Transverse colon (tissue), 4 donors: ENCODE data around the gene PSG6. TPM values are rescaled to one million over a fixed set of nuclear protein-coding genes. Genes with fewer than 3 reads are reported as not detected.
"Not testable (repeated sequence)": the region's sequence is repeated elsewhere in the genome, so short reads cannot be mapped to it uniquely, and the experiment has no call there.

ENCODE experiments used
- DNase-seq: peaks from one replicate; pipeline ENCODE4 v3.0.0-alpha.2; 2019
- H3K27ac ChIP-seq, 4 donors: fragments of 200-600 bp; sonication (generic); 2 replicates each; pipeline ENCODE4 v1.5.1; 2016 to 2018; ENCODE audit warnings: inconsistent platforms in 4 of 4
- H3K27me3 ChIP-seq: fragments of 200-600 bp; sonication (generic); 2 replicates; pipeline ENCODE4 v1.5.1; 2017; ENCODE audit warnings: inconsistent platforms
- H3K36me3 ChIP-seq, 4 donors: fragments of 200-600 bp; sonication (generic); 2 replicates each; pipeline ENCODE4 v1.5.1; 2017 to 2019; ENCODE audit warnings: inconsistent platforms in 4 of 4
- H3K4me1 ChIP-seq, 4 donors: fragments of 200-600 bp; sonication (generic); 2 replicates each; pipeline ENCODE4 v1.5.1; 2017 to 2020; ENCODE audit warnings: inconsistent platforms in 4 of 4
- H3K4me3 ChIP-seq, 4 donors: fragments of 200-600 bp; sonication (generic); 1 replicate in 1 of 4; 2 replicates in 3 of 4; pipeline versions ENCODE4 v1.5.1 to v1.6.1; 2017 to 2019; ENCODE audit warnings: inconsistent platforms in 4 of 4
- H3K9me3 ChIP-seq, 2 donors: fragments of 200-600 bp; sonication (generic); 2 replicates each; pipeline ENCODE4 v1.5.1; 2017 to 2019; ENCODE audit warnings: inconsistent platforms in 2 of 2
- WGBS, 2 donors: methylation state at CpG; one replicate each; pipeline ENCODE4 v1.1.5; 2018; ENCODE audit warnings: low coverage in 1 of 2; 5-methylcytosine and 5-hydroxymethylcytosine counted together
- in situ Hi-C, 4 donors: fragments of 200-750 bp; cut with MboI; loops; one replicate each; pipeline versions ENCODE4 v1.15.0 to v1.15.1; 2017; ENCODE audit warnings: low sequenced_read_pairs in 3 of 4, low pct_ligation_motif_present in 1 of 4, low pct_unique_long_range_greater_than_20kb in 1 of 4
- intact Hi-C: fragments of 100-400 bp; cut with DNase I; formaldehyde crosslinking; loops from one replicate; pipeline ENCODE4 v1.15.1; 2023; ENCODE audit warnings: low total_unique reads
- total RNA-seq, 4 donors: library from RNA; depleted of rRNA; stranded (reverse); fragments of >200 nt; gene quantifications; one replicate each; pipeline ENCODE4 v1.1.0, GENCODE V29; 2016

Gene PSG6
- total RNA-seq, 4 donors from 2014 or later: not detected

DNA sequence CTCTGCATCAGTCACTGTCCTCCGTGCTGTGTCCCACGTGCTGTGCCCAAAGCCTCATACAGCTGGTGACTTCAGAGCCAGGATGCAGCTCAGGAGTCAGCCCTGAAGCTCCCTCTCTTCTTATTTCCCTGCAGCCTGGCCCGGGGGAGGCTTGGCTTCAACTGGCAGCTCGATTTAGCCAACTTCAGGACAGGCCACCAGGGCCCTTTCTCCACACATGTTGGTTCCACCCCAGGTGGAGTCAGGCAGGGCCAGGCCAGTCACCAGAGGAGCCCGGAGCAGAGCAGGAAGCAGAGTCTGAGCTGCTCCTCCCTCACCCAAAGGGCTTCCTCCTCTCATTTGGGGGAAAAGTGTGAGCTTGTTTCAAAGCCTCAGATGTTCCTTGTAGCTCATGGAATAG, 11.5 kb downstream of the PSG6 start:
- H3K4me1 ChIP-seq, H3K9me3 ChIP-seq, in situ Hi-C loops, intact Hi-C loops, H3K27me3 ChIP-seq, H3K27ac ChIP-seq, DNase-seq, H3K4me3 ChIP-seq, H3K36me3 ChIP-seq: not testable (repeated sequence)
- WGBS, 2 donors: 75% methylated on average over 5 of the region's 5 CpGs; no CpG with 5 or more reads in 1 of the 2 donors

DNA sequence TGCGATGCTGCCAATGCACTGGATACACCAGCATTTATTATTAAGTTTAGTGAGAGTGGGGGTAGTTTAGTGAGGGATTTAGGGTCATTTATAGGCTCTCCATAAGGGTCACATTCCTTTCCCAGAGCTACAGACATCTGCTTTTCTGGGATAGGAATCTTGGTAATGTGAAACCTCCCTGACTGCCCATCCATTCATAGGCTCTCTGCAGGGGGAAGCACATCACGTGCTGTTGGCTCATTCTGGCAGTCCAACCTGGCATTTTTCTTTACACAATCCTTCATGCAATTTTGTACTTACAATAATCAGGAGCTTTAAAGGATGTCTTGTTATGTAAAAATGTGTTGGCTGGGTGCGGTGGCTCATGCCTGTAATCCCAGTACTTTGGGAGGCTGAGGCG, 17.1 kb downstream of the PSG6 start:
- H3K9me3 ChIP-seq, H3K27me3 ChIP-seq, H3K27ac ChIP-seq, H3K36me3 ChIP-seq, H3K4me3 ChIP-seq, DNase-seq, intact Hi-C loops, H3K4me1 ChIP-seq, in situ Hi-C loops: not testable (repeated sequence)
- WGBS, 2 donors: 79 to 86% methylated on average over 4 of the region's 4 CpGs

DNA sequence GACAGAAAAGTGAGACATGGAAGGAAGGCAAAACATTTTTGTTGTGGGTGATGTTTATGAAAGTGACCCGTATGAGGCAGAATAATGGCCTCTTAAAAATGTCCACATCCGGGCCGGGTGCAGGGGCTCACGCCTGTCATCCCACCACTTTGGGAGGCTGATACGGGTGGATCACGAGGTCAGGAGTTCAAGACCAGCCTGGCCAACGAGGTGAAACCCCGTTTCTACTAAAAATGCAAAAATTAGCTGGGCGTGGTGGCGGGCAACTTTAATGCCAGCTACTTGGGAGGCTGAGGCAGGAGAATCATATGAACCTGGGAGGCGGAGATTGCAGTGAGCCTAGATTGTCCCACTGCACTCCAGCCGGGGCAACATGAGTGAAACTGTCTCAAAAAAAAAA, 18.0 kb downstream of the PSG6 start:
- intact Hi-C loops, H3K4me3 ChIP-seq, in situ Hi-C loops, H3K36me3 ChIP-seq, H3K27ac ChIP-seq, H3K27me3 ChIP-seq, DNase-seq, H3K4me1 ChIP-seq, H3K9me3 ChIP-seq: not testable (repeated sequence)
- 77 to 78% methylated on average over 9 to 12 of the region's 12 CpGs for WGBS, 2 donors

DNA sequence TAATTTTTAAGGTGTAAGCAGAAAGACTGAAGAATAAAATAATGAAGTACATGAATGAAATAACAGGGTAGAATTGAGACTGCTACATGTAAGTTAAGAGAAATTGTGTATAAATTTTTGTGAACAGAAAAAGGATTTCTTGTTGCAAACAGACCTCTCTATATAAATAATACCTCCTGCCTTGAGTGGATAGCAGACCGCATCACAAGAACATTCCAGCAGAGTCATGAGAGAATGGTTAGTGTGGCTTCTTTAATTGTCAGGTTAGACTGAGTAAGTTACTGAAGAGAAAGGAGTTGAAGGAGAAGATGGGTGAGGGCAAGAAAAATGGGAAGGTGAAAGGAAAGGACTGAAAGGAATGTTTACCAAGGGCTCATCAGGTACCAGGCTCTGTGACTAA, 18.6 kb downstream of the PSG6 start:
- H3K27me3 ChIP-seq, H3K36me3 ChIP-seq, H3K9me3 ChIP-seq, in situ Hi-C loops, intact Hi-C loops, H3K4me1 ChIP-seq, DNase-seq, H3K27ac ChIP-seq, H3K4me3 ChIP-seq: not testable (repeated sequence)
- WGBS, 2 donors: 47 to 84% methylated on average over 1 of the region's 1 CpG

DNA sequence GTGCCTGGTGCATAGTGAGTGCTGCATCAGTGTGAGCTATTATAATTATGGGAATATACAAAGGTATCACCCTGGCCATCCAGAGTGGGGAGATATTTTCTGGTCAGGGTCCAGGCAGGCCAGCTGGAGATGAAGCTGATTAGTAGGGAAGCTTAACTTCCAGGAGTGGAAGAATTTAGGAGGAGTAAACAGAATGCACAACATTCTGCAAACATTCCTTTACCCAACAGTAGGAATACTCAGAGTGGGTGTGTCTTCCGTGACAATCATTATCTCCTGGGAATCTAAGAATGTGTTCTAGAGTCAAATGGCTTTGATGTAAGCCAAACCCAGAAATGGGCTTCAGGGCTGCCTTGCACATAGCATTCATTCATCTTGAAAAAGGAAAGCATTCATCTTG, 19.0 kb downstream of the PSG6 start:
- H3K4me3 ChIP-seq, intact Hi-C loops, H3K27ac ChIP-seq, H3K9me3 ChIP-seq, H3K36me3 ChIP-seq, H3K27me3 ChIP-seq, DNase-seq, H3K4me1 ChIP-seq, in situ Hi-C loops: not testable (repeated sequence)
- WGBS, 2 donors: 30 to 67% methylated on average over 1 of the region's 1 CpG

DNA sequence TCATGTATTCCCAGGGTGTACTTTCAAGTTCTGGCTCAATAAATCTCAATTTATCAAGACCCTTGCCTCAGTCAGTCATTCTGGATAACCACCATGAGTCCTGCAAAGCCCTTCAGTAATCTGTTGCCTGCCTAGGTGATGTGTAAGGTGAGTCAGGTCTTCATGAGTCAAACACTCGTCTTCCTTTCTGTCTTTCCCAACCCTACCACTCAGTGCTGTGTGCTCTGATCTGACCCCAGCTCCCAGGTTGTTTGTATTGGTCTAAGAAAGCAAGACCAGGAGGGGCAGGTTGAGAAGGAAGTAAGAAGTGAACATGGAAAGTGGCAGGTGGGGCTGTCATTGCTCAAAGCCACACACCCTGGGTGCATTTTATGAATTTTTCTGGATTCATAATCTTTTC, 20.0 kb downstream of the PSG6 start:
- 14 to 17% methylated on average over 1 of the region's 1 CpG for WGBS, 2 donors
- in situ Hi-C loops, intact Hi-C loops: not testable (repeated sequence)

DNA sequence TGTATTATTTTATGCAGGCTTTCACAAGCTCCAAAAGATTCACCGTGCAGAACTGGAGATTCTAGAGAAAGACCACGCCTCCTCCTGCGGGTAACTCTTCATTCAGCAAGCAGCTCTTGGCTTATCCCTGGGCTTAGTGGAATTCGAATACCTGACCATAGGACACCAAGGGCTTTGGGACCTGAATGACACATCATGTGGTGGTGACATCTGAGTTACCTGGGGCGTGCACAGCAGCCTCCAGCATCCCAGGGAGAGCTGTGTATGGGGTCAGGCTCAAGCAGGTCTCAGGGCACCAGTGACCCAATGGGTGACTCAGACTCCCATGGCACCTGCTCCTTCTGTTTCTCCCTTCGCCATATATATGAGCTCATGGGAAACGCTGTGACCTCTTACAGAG, 27.2 kb downstream of the PSG6 start:
- DNase-seq, H3K27me3 ChIP-seq, H3K4me3 ChIP-seq, in situ Hi-C loops, intact Hi-C loops, H3K4me1 ChIP-seq, H3K27ac ChIP-seq, H3K36me3 ChIP-seq: not testable (repeated sequence)
- H3K9me3 ChIP-seq: peaks cover 0 to 15% of the 10 kb centered on the region in 2 donors
- 72 to 76% methylated on average over 4 to 7 of the region's 7 CpGs for WGBS, 2 donors

More for the DNA sequence above, 20.0 kb downstream of the PSG6 start:
- H3K27me3 ChIP-seq, DNase-seq, H3K27ac ChIP-seq, H3K9me3 ChIP-seq, H3K36me3 ChIP-seq, H3K4me1 ChIP-seq, H3K4me3 ChIP-seq: not testable (repeated sequence)

DNA sequence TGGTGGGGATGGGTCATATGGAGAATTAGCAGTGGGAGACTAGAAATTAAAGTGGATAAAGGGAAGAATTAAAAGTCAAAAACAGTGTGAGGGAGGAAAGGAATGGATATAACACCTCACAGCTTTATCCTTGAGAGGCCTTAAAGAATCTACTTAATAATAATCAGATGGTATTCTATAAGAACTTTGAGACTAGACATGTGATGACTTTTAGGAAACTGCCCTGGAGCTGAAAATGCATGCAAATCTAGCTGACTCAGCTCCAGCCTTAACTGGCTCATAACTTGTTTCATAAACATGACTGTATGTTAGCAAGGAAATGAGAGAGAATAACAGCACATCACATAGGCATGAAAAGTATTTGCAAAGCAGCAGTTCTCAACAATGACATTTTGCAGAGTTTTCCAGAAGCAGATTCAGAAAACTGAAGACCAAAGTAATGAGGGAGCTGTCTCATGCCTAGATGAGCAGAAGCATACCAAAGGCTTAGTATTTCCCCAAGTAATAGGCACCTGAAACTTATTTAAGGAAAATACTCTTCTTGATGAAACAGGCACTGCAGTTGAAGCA, 29.7 kb downstream of the PSG6 start:
- intact Hi-C loops, H3K4me3 ChIP-seq, H3K27me3 ChIP-seq, H3K4me1 ChIP-seq, in situ Hi-C loops, DNase-seq, H3K27ac ChIP-seq, H3K36me3 ChIP-seq: not testable (repeated sequence)
- peaks cover 0 to 11% of the 10 kb centered on the region in 2 donors for H3K9me3 ChIP-seq

DNA sequence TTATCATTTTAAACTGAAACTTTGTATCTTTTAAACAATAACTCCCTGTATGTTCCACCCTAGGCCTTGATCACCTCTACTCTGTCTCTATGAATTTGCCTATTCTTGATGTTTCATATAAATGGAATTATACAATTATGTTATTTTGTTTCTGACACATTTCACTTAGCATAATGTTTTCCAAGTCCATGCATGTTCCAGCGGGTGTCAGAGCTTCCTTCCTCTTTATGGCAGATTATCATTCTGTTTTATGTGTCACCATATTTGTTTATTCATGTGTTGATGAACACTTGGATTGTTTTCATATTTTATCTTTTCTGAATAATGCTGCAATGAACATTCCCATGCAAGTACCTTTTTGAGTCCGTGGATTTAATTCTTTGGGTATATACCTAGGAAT, 35.0 kb downstream of the PSG6 start:
- H3K27ac ChIP-seq, H3K9me3 ChIP-seq, H3K4me3 ChIP-seq, intact Hi-C loops, in situ Hi-C loops, DNase-seq, H3K4me1 ChIP-seq, H3K27me3 ChIP-seq, H3K36me3 ChIP-seq: not testable (repeated sequence)
- WGBS, 2 donors: 70 to 83% methylated on average over 2 of the region's 2 CpGs

DNA sequence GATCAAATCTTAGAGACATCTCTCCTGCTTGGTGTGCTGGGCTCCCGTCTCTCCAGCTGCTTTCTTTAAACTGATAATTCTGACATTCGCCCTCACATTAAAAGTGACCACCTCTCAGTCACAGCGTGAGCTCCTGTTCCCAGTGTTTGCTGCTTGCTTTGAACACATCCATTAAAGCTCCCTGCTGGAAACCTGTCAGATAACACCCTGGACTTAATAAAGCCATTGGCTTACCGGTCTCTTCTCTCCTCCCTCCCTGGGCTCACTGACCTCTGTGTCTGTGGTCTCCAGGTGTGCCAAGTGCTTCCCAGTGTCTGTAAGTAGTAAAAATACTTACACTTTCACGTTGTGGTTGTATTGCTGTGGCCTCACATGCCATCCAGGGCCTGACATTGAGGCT, 35.7 kb downstream of the PSG6 start:
- H3K9me3 ChIP-seq, in situ Hi-C loops, H3K4me1 ChIP-seq, H3K36me3 ChIP-seq, H3K27me3 ChIP-seq, intact Hi-C loops, H3K4me3 ChIP-seq, H3K27ac ChIP-seq, DNase-seq: not testable (repeated sequence)
- 58 to 62% methylated on average over 5 of the region's 5 CpGs for WGBS, 2 donors
